HG02623 (cell line): ENCODE results near the gene GATA2.

Source experiments
- ATAC-seq: cut with Tn5 transposase; IDR thresholded peaks from one replicate; pipeline ENCODE4 v1.9.1; 2021; ENCODE audit warnings: moderate library complexity; ENCODE audit not compliant: unreplicated experiment

GATA2 gene

DNA sequence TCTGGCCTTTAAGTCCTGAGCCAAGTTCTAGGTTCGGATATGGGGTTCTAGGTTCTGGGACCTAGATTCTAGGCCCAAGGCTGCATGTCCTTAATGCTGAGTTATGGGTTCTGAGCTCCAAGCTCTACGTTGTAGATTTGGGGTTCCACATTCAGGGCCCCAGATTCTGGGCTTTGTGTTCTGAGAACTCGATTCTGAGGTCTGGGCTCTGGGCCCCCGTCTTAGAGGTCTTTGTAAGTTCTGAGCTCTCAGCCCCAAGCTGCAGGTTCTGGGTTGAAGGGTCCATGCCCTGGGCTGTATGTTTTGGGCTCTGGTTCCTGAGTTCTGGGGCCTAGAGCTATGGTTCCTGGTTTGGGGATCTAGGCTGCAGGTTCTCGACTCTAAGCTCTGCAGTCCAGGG lies 16.3 kb downstream of the GATA2 start:
- no peak for ATAC-seq

DNA sequence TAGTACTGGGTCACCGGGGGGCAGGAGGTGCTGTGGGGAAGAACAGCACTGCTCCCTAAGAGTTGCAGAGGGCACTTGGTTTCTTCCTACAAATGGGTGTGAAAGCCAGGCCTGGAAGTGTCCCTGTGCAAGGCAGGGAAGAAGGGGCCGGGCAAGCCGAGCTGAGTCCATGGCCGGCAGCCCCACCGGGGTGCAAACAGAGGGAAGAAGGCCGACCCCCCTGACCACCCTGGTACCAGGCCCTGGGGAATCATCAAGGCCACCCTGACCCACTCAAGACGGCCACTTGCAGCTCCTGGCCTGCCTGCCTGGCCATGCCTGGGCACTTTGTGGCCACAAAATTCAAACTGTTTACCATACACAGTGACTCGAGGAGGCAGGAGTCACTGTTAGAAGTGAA lies 17.6 kb downstream of the GATA2 start:
- ATAC-seq, result no peak

DNA sequence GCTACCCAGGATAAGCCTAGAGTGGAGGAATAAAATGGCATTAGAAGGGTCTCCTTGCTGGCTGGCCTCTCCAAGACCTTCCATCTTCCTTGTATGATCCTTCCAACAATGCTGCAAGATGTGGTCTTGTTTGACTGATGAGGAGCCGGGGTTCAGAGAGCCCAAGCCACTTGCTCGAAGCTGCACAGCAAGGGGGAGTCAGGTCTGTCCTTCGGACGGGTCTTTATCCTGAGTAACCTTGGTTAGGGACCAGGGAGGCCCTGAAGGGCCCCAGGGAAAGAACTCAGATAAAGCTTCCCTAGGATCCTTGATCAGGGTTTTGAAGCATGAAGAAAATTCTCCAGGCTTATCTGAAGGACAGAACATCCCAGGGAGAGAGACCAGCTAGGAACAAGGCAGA lies 19.3 kb downstream of the GATA2 start:
- ATAC-seq, result no peak

DNA sequence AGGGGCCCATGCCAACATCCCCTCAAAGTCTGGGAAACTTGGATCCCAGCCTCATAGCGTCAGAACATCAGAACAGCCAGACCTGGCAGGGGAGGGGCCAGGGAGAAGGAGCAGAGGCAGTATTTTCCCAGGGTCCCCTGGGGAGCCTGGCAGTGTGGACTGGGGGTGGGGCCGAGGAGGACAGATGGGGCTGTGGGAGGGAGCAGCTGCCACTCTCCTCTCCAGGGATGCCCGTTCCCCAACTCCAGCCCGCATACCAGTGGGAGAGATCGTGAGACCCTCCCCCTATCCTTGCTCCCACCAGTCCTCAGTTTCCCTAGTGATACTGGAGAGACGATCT lies 19.9 kb downstream of the GATA2 start:
- ATAC-seq, result no peak

DNA sequence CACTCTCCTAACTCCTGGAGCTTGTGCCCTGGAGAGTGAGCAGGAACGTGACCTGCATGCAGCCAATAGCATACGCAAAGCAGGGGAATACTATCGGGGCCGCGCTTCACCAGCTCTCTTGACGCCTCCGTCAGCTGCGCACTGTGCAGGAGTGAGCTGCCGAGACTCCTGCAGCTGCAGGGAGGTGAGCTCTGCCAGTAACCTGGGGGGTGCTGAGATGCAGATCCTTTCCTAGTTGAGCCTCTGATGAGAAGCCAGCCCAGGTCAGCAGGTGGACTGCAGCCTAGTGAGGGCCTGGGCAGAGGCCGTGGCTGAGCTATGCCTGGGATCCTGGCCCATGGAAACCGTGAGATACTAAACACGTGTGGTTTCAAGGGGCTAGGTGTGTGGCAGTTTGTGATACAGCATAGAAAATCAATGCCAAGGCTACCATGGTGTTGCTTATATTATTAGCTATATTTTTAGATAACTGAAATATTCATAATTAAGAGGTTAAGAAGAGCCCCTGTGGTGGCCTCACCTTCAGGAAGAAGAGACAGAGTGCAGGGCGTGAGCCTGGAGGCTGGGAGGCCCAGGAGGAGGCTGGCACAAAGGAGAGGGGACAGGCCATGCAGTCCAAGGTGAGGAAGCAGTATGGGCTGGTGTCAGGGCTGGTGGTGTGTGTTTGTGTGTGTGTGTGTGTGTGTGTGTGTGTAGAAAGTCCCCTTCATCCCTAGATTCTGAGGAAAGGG lies 20.4 kb downstream of the GATA2 start:
- ATAC-seq, result no peak

DNA sequence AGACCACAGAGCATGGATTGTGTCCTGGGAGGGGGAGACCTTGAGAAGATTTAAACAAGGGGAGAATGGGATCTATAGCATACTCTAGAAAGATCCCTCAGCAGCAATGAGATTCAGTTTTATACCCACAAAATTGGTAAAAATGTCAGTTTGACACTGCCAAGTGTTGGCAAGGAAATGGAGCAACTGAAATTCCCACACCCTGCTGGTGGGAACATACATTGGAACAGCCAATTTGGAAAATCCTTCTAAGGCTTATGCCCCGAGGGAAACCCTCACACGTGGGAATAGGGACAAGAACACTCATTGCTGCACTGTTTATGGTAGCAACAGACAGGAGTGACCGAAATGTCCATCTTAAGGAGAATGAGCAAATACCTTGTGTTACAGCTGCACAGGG lies 21.3 kb downstream of the GATA2 start:
- no peak for ATAC-seq

DNA sequence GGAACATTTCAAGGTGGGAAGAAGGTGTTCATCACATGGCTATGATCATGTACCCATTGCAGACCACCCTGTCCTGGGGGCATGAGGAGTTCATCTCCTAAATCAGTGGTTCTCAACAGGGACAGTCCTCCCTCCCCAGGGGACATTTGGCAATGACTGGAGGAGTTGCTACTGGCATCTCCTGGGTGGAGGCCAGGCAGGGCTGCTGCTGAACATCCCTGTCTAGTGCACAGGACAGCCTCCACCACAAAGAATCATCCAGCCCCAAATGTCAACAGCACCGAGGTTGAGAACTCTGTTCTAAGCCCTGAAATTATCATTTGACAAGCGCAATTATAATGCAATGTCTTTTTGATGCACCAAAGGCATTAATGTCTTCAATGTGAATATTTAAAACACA lies 21.9 kb downstream of the GATA2 start:
- ATAC-seq, result no peak

DNA sequence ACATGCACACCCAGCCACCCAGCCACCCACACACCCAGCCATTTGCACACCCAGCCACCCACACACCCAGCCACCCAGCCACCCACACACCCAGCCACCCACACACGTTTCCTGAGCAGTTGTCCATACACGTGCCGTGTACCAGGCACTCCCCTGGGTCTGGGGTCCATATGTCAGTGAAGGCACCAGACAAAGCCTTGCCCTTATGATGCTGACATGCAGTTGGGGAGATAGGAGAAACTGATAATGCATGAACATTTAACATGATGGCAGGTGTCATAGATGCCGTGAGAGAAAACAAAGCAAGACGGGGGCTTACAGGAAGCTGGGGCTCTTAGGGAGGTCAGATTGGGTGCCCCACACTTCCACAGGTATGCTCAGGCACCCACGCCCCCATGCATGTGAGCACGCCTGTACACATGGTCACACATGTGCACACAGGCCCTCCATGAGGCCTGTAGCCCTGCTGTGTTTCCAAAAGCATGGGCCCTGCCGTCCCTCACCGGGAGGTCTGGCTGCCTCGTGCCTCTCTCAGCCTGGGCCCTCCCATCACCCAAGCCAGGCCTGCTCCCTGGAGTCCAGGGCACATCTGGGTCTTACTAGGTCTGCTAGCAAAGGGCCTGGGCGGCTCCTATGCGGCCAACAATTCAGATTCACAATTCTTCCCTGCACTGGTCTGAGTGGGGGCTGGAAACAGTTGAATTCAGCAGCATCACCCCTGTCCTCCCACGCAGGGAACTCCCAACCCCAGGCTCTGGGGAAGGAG lies 22.7 kb downstream of the GATA2 start:
- no peak for ATAC-seq

DNA sequence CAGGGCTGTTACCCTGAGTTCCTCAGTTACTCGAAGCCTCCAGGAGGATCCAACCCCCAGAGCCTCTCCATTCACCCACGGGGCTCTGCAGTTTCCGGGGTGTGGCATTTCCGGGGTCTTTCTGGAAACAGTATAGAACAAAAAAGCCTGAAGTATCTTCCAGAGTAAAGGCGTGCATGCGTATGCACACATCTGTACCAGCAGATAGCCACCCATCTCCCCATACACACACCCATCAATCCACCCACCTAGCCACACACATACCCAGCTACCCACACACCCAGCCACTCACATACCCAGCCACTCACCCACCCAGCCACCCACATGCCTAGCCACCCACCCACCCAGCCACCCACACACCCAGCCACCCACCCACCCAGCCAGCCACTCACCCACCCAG lies 23.4 kb downstream of the GATA2 start:
- no peak for ATAC-seq

DNA sequence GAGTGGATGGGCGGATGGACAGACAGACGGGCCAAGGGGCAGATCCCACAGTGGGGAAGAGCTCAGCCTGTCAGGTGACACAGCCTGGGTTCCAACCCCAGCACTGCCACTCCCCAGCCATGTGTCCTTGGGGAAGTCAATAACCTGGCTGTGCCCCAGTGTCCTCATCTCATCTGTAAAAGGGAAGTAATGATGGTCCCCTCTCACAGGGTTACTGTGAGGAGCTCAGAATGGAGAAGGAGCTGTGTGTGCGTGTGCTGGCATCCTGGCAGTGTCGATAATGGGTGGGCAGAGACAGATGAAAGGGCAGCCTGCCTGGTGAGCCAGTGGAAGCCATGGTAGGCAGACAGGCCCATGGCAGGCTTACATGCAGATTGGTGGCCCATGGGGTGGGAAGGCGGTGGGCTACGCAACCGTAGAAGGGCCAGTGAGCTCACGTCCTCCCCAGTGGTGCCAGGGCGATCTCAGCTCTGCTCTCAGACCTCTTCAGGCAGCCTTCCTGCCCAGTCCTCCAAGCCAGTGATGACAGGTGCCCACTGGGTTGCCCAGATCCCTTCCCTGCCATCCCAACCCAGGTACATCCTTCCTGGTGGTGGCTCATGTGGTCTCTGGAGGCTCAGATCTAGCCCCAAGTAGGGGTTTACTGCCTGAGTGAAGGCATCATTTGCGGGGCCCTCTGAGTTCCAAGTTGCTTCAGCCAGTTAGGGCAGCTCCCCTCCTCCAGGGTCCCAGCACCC lies 24.0 kb downstream of the GATA2 start:
- no peak for ATAC-seq

DNA sequence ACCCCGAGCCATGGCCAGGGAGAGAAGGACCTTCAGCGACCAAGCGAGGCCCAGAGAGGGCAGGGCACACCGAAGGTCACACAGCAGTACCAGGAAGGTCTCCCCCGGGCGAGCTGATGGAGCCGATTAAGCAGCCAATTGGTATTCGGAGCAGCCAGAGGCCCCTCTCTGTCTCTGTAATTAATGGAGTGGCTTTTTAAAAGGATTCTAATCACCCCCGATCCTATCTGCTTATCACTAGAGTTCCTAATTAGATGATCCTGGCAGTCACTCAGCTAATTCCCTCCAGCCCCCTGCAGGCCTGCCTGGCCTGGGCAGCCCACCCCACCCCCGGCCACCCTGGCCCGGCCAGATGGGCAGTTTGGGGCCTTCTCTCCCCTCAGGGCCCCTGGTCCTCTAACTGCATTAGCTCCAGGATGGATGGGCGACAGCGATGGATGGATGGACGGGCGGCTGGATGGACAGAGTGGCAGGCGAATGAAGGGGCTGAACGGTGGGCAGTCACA lies 24.7 kb downstream of the GATA2 start:
- ATAC-seq, result no peak

DNA sequence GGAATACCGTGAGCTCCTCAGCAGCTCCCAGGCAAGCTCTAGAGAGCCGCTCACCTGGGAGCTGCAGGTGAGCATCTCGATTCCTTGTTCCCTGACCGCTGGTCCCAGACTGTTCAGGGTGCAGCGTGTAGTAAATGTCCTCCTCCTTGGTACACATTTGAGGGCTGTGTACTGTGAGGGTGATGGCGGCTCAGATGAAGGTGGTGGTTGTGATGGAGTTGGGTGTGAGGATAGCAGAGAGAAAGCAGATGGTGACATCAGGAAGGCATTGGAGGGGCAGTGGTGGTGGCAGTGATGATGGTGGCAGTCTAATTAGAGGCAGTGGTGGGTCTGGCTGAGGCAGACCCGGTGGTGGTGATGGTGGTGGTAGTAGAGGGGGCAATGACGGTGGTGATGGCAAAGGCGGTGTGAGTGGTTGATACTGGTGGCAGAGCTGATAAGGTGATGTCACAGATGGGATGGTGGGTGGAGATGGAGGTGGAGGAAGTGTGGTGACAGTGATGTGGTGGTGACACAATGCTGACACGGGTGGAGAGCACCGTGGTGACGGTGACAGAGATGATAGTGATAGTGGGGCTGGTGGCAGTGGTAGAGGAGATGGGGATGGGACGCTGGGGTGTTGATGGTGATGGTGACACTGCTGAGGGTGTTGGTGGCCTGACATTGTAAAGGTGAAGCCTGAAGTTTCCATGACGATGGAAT lies 26.0 kb downstream of the GATA2 start, which contains the start of gene DNAJB8:
DNAJB8 (minus strand) TSS at position 51 of the 702 bp plus-strand sequence. CDS start 3,645 bp downstream, outside the sequence.
- ATAC-seq, result no peak

DNA sequence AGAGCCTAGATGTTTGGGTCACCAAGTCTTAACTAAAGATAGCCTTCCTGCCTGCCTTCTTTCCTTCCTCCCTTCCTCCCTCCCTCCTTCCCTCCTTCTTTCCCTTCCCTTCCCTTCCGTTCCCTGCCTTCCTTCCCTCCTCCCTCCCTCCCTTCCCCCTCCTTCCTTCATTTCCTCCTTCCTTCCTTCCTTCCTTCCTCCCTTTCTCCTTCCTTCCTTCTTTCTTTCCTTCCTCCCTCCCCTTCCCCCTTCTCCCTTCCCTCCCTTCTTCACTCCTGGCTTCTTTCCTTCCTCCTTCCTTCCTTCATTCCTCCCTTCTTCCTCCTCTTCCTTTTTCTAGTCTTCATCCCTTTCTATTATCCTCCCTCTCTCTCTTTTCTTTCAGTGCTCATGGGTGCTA lies 28.3 kb downstream of the GATA2 start:
- ATAC-seq, result no peak

DNA sequence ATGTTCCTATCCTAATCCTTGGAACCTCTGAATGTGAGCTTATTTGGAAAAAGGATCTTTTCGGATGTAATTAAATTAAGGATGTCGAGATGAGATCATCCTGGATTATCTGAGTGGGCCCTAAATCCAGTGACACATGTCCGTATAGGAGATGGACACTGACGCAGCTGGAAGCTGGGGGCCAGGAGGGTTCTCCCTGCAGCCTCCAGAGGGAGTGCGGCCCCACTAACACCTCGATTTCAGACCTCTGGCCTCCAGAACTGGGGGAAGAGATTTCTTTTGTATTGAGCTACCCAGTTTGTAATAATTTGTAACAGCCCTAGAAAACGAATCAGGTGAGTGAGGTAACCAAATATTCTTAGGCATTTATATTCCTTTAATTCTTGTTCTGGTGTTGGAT lies 28.8 kb downstream of the GATA2 start:
- ATAC-seq, result no peak

DNA sequence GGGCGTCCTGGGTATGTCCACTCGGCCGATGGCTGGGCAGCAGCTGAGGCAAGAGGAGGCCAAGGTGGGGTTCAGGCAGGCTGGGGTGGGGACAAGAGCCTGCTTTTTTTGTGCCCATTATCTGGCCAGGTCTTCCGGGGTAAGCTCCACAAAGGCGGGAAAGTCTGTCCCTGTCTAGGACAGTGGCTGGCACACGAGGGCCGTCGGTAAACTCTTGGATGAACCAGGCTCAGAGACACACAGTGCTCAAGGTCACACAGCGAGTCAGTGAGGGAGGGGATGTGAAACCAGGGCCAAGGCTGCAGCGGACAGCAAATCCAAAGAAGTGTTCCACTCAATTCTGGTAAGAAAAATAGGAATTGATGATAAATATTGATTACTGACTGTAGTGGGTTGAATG lies 29.2 kb downstream of the GATA2 start:
- ATAC-seq, result no peak

DNA sequence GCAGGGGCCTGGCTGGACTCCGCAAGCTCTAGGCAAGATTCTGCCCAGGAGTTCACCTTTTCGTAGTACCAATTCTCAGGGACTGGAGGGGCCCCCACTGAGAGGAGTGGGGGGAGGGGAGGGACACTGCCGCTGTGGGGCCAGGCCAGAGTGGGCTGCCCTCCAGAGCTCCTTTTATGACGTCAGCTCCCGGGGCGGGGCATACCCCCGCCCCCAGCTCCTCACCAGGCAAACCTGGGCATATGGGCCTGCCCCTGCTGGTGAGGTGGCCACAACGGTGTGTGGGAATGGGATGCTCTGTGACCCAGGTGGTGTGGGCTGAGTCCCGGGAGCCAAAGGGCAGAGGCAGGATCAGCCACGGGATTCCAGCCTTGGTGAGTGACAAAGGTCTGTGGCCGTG lies 29.6 kb downstream of the GATA2 start:
- ATAC-seq, result no peak

DNA sequence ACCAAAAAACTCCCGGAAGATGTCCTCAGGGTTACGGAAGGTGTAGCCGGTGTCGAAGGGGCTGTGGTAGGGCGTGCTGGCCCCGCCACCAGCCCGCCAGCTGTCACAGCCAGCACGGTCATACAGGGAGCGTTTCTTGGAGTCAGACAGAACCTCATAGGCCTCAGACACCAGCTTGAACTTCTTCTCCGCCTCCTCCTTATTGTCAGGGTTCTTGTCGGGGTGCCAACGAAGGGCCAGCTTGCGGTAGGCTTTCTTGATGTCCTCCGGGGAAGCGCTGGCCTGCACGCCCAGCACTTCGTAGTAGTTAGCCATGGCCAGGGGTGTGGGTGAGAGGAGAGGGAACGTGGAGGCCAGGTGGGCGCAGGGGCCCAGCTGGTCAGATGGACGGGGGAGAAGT lies 30.1 kb downstream of the GATA2 start:
- no peak for ATAC-seq

DNA sequence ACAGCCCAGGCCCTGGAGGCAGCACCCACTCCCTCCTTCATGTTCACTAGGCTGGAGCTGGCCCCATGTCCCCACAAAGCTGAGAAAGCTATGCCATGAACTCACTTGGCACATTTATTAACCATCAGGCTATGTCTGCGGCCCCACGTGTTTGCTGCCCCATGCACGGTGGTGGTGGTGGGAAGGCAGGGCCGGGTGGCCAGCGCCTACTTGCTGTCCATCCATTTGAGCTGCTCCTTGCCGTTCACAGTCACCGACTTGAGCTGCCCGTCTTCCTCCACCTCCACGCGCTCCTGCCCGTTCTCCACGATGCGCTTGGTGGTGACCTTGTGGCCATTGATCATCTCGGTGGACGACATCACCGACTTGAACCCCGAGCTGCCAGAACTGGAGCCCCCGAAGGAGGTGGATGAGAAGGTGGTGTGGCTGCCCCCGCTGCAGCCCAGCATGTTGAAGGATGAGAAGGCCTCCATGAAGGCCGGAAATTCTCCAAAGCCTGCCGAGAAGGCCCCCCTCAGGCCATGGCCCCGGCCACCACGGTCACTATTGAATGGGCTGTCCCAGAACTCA lies 30.6 kb downstream of the GATA2 start:
- ATAC-seq, result no peak

DNA sequence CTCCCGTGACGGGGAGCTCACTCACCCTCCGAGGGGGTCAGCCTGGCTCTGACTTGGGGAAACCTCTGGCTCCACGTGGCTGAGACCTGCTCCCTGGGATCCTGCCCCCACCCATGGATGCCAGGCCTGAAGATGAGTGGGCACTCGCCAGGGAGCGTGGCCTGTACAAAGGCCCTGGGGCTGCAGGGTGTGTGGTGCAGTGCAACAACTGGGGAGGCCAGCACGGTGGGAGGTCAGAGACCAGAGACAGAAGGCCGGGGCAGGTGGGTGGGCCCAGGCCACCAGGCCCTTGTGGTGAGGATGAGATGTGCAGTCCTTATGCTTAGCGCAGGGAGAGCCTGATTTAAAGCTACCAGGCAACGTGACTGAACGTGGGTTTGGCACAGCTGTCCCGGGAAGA lies 31.3 kb downstream of the GATA2 start:
- no peak for ATAC-seq

DNA sequence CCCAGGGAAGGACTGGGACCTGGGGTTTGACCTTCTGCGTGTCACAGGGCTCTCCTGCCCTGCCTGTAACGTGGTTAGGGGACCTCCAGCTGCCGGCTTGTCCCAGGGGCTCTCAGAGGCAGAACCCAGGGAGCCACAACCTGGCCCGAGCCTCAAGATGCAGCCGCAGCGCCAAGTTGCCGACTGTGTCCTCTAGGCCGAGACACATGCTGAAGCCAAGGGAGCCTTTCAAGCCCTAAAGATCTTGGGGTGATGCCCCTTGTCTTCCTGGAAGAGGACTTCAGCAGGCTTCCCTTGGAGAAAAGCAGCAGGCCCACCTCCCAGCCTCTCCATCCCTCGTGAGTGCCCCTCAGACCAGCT lies 33.6 kb downstream of the GATA2 start:
- no peak for ATAC-seq
